Germinal center (tissue), 1 donor: ENCODE data around the gene GSC.
"Not testable (repeated sequence)": the region's sequence is repeated elsewhere in the genome, so short reads cannot be mapped to it uniquely, and the experiment has no call there.

ENCODE experiments used
- DNase-seq: peaks from one replicate; pipeline ENCODE4 v3.0.0; 2012; ENCODE audit warnings: mixed read lengths, low spot score

GSC gene

GRCh38 chr14:94771906-94772490, 2.1 kb upstream of the GSC start:
- no peak for DNase-seq

GRCh38 chr14:94771158-94771905, 1.4 kb upstream of the GSC start:
- DNase-seq = no peak

DNA sequence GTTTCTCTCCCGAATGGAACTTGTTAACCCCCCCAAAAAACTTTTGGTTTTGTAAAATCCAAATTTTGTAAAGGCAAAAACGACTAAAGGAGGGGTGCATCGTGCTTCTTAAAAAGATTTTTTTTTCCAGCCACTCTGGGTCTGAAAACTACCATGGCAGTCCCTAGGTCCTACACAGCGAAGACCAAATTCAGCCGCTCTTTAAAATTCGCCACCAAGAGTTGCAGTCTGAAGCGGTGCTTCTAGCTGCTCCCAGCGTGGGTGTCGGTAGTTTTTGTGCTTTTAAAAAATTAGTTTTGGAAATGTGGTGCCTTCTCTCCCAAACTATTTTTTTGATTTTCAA, 873 bp upstream of the GSC start:
- DNase-seq = no peak

- DNase-seq = no peak
These were observed 387 bp upstream of the GSC start for GRCh38 chr14:94770251-94770749.

DNA sequence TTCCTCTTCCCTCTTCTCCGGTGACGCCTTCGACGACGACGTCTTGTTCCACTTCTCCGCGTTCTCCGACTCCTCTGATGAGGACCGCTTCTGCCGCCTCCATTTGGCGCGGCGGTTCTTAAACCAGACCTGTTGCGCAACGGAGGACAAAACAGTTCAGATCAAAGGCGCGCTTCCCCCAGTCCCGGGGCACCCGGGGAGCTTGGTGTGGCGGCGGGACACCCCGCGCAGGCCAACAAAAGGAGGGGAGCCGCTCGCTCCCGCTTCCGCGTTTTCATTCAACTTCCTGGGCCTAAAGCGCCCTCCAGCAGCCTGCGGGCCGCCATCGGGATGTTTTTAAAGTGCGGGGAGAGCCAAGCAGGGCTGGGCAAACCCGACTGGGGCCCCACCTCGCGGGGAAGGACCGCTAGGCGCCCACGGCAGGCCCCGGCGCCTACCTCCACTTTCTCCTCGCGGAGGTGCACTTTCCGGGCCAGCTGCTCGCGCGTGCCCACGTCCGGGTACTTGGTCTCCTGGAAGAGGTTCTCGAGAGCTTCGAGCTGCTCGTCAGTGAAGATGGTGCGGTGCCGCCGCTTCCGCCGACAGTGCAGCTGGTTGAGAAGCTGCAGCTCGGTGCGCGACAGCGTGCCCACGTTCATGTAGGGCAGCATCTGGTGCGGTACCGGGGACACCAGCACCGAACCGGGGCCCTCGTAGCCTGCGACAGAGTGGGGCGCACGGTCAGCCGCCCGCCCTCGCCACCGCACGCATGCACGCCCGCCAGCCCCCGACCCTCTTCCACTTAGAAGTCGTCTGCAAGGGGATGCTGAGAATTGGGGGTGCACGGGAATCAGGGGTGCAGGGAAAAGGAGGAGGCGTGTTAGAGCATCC, 1.2 kb downstream of the GSC start:
- no peak for DNase-seq

GRCh38 chr14:94768141-94768520, 1.8 kb downstream of the GSC start:
- DNase-seq = no peak

DNA sequence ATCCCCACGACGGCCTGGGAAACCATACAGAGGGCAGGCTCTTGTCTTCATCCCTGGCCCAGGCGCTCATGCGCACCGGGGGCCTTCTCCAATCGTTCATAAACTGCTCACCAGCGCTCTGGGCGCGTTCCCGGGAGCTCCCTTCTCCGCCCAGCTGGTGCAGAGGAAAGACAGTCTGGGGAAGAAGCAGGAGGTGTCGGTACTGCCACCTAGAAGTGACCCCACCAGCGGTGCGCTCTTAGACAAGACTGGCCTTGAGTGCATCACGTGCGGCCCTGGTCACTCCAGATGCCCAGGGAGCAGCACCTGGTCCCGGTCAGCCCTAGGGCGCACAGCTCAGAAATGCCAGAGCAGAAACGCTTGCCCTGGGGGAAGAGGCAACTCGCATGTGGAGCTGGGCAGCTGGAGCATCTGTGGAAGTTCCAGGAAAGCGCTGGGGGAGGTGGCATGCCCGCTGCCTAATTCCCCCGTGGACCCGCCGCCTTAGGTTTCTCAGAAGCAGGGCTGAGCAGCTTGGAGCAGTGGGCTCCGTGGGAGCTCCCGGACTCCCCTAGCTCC, 2.5 kb downstream of the GSC start:
- no peak for DNase-seq

DNA sequence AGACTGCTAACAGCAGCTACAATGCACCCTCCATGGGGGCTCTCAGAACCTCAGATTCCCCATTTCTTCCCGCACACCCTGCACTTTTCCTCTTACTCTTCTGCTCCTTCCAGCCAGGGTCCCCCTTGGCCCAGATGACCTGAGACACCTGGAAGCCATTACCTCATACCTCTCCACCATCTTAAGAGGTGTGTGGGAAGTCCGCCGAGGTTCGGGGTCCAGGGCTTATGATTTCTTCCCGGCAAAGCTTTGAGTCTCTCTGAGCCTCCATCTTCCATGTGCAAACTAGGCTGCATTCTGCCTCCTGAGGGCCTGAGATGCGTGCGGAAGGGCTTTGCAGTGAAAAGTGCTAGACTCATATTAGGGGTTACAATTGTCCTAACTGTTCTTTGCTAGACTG, 5.3 kb downstream of the GSC start:
- no peak for DNase-seq

GRCh38 chr14:94762431-94762830, 7.5 kb downstream of the GSC start:
- no peak for DNase-seq

GRCh38 chr14:94761997-94762377, 7.9 kb downstream of the GSC start:
- DNase-seq = no peak

GRCh38 chr14:94761348-94761996, 8.4 kb downstream of the GSC start:
- no peak for DNase-seq

DNA sequence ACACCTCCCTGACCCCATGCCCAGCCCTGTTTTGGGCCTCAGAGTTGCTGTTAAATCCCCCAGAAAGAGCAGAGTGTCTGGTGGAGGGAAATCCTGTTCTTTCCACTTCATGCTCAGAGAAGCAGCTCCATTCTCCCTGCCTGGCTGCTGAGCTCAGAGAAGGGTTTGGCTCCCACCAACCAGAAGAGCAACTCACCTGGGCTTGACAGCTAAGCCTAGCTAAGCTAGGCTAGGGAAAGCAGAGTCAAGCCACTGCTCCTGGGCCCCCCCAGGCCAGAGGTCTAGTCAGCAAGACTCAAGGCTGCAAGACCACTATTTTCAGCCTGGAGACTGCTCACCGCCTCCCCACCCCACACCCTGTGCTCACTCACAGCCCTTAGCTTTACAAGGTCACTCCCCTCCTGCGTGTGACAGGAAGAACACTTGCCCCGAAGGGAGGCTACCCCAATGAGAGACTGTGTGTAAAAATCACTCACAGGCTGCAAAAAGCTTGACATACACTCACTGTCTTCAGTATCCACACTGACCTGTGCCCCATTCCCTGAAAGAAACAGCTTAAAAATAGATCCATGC, 13.5 kb downstream of the GSC start:
- no peak for DNase-seq

DNA sequence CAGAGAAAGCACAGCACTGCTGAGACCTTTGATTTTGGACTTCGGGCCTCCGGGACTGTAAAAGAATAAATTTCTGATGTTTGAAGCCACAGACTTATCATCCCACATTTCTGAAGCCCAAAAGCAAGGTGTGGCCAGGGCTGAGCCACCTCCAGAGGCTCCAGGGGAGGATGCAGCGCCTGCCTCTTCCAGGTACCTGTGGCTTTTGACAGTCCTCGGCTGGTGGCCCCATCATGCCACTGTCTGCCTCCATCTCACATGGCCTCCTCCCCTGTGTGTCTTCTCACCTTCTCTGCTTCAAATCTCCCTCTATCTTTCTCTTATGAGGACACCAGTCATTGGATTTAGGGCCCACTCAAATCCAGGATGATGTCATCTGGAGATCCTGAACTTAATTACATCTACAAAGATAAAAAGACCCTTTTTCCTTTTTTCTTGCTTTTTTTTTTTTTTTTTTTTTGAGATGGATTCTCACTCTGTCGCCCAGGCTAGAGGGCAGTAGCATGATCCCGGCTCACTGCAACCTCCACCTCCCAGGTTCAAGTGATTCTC, 15.4 kb downstream of the GSC start:
- no peak for DNase-seq

- DNase-seq = no peak
These were observed 17.1 kb downstream of the GSC start for GRCh38 chr14:94752591-94753436.

- no peak for DNase-seq
These were observed 18.0 kb downstream of the GSC start for GRCh38 chr14:94751956-94752355.

GRCh38 chr14:94751321-94751720, 18.6 kb downstream of the GSC start:
- no peak for DNase-seq

- DNase-seq = no peak
These were observed 19.5 kb downstream of the GSC start for GRCh38 chr14:94750371-94750770.

DNA sequence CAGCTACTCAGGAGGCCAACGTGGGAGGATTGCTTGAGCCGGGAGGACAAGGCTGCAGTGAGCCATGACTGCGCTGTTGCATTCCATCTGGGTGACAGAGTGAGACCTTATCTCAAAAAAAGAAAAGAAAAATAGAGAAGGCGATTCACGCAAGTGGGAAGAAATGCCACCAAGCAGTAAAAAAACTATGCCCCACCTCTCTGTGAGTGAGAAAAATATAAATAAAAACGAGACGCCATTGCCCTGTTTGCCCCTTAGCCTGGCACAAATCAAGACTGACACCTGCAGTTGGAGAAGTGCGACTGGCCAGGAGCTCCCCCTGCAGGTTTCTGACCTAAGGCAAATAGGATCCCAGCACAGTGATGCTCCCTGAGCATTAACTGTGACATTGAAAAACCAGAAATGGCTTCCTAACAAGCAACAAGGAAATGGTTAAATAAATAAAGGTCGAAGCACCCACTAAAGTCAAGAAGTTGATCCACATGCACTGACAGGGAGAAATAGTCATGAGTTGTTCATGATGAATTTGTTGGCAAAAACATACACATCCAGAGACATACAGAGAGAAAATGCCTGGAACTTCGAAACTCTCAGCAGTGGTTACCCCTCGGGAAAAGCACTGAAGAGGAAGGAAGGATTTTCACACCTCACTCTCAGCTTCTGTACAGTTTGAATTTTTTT, 21.1 kb downstream of the GSC start:
- DNase-seq = peak; percentile 30

GRCh38 chr14:94747739-94748138, 22.2 kb downstream of the GSC start:
- no peak for DNase-seq

GRCh38 chr14:94747153-94747552, 22.8 kb downstream of the GSC start:
- not testable (repeated sequence) for DNase-seq
